ENCODE measurements around the gene SLC9A9.

The SLC9A9 gene

GRCh38 chr3:143648708-143649107 is 199.6 kb downstream of the SLC9A9 start:
- no peaks in the 10 kb centered on the region for H3K36me3 ChIP-seq (ENCODE audit: control insufficient read depth, insufficient read depth, low read length)
- H3K4me3 ChIP-seq (ENCODE audit: low read length) = no peak overlapping the region
- H3K27me3 ChIP-seq (ENCODE audit: control insufficient read depth, insufficient read depth, low read length) = no peaks in the 10 kb centered on the region
- H3K9me3 ChIP-seq (ENCODE audit: control insufficient read depth, low read length) = no peaks in the 10 kb centered on the region
- H3K9ac ChIP-seq (ENCODE audit: low read length) = no peak overlapping the region
- peaks cover 5% of the 10 kb centered on the region for H3K4me1 ChIP-seq (ENCODE audit: control insufficient read depth, insufficient read depth, low read length)

- Histone ChIP-seq H3K9ac (ENCODE audit: low read length) (no peak overlapping the region), H3K36me3 (ENCODE audit: control insufficient read depth, insufficient read depth, low read length) (no peaks in the 10 kb centered on the region), H3K4me1 (ENCODE audit: control insufficient read depth, insufficient read depth, low read length) (peaks cover 5% of the 10 kb centered on the region)
Observed at GRCh38 chr3:143648218-143648617, 200.1 kb downstream of the SLC9A9 start.

GRCh38 chr3:143644370-143645089 is 203.7 kb downstream of the SLC9A9 start:
- H3K4me3 ChIP-seq (ENCODE audit: low read length) = no peak overlapping the region
- peak overlapping the region; percentile 8 for H3K9ac ChIP-seq (ENCODE audit: low read length)
- peaks cover 5% of the 10 kb centered on the region for H3K4me1 ChIP-seq (ENCODE audit: control insufficient read depth, insufficient read depth, low read length)
- no peaks in the 10 kb centered on the region for H3K27me3 ChIP-seq (ENCODE audit: control insufficient read depth, insufficient read depth, low read length)
- H3K36me3 ChIP-seq (ENCODE audit: control insufficient read depth, insufficient read depth, low read length) = no peaks in the 10 kb centered on the region
- H3K9me3 ChIP-seq (ENCODE audit: control insufficient read depth, low read length) = no peaks in the 10 kb centered on the region

More at GRCh38 chr3:143648218-143648617, 200.1 kb downstream of the SLC9A9 start:
- Histone ChIP-seq H3K9me3 (ENCODE audit: control insufficient read depth, low read length) (no peaks in the 10 kb centered on the region), H3K27me3 (ENCODE audit: control insufficient read depth, insufficient read depth, low read length) (no peaks in the 10 kb centered on the region), H3K4me3 (ENCODE audit: low read length) (no peak overlapping the region)

GRCh38 chr3:143643905-143644304 is 204.4 kb downstream of the SLC9A9 start:
- H3K27me3 ChIP-seq (ENCODE audit: control insufficient read depth, insufficient read depth, low read length) = no peaks in the 10 kb centered on the region
- peak overlapping the region; percentile 8 for H3K9ac ChIP-seq (ENCODE audit: low read length)
- no peaks in the 10 kb centered on the region for H3K36me3 ChIP-seq (ENCODE audit: control insufficient read depth, insufficient read depth, low read length)
- no peaks in the 10 kb centered on the region for H3K9me3 ChIP-seq (ENCODE audit: control insufficient read depth, low read length)
- H3K4me3 ChIP-seq (ENCODE audit: low read length) = no peak overlapping the region
- peaks cover 5% of the 10 kb centered on the region for H3K4me1 ChIP-seq (ENCODE audit: control insufficient read depth, insufficient read depth, low read length)

- Histone ChIP-seq H3K4me1 (ENCODE audit: control insufficient read depth, insufficient read depth, low read length) (peaks cover 5% of the 10 kb centered on the region), H3K9ac (ENCODE audit: low read length) (no peak overlapping the region), H3K4me3 (ENCODE audit: low read length) (no peak overlapping the region), H3K36me3 (ENCODE audit: control insufficient read depth, insufficient read depth, low read length) (no peaks in the 10 kb centered on the region), H3K27me3 (ENCODE audit: control insufficient read depth, insufficient read depth, low read length) (no peaks in the 10 kb centered on the region), H3K9me3 (ENCODE audit: control insufficient read depth, low read length) (no peaks in the 10 kb centered on the region)
Observed at GRCh38 chr3:143640774-143641173, 207.5 kb downstream of the SLC9A9 start.

- Histone ChIP-seq H3K4me3 (ENCODE audit: low read length) (no peak overlapping the region), H3K36me3 (ENCODE audit: control insufficient read depth, insufficient read depth, low read length) (no peaks in the 10 kb centered on the region), H3K9ac (ENCODE audit: low read length) (no peak overlapping the region), H3K27me3 (ENCODE audit: control insufficient read depth, insufficient read depth, low read length) (no peaks in the 10 kb centered on the region), H3K4me1 (ENCODE audit: control insufficient read depth, insufficient read depth, low read length) (no peaks in the 10 kb centered on the region), H3K9me3 (ENCODE audit: control insufficient read depth, low read length) (no peaks in the 10 kb centered on the region)
Observed at GRCh38 chr3:143637133-143637532, 211.1 kb downstream of the SLC9A9 start.

- no peaks in the 10 kb centered on the region for H3K9me3 ChIP-seq (ENCODE audit: control insufficient read depth, low read length)
- no peaks in the 10 kb centered on the region for H3K36me3 ChIP-seq (ENCODE audit: control insufficient read depth, insufficient read depth, low read length)
- no peak overlapping the region for H3K9ac ChIP-seq (ENCODE audit: low read length)
- H3K4me3 ChIP-seq (ENCODE audit: low read length) = no peak overlapping the region
- H3K27me3 ChIP-seq (ENCODE audit: control insufficient read depth, insufficient read depth, low read length) = no peaks in the 10 kb centered on the region
- no peaks in the 10 kb centered on the region for H3K4me1 ChIP-seq (ENCODE audit: control insufficient read depth, insufficient read depth, low read length)
Observed at GRCh38 chr3:143634991-143635390, 213.3 kb downstream of the SLC9A9 start.

GRCh38 chr3:143634427-143634826 is 213.8 kb downstream of the SLC9A9 start:
- Histone ChIP-seq H3K4me3 (ENCODE audit: low read length) (no peak overlapping the region), H3K4me1 (ENCODE audit: control insufficient read depth, insufficient read depth, low read length) (no peaks in the 10 kb centered on the region), H3K27me3 (ENCODE audit: control insufficient read depth, insufficient read depth, low read length) (no peaks in the 10 kb centered on the region), H3K9ac (ENCODE audit: low read length) (no peak overlapping the region), H3K36me3 (ENCODE audit: control insufficient read depth, insufficient read depth, low read length) (no peaks in the 10 kb centered on the region), H3K9me3 (ENCODE audit: control insufficient read depth, low read length) (no peaks in the 10 kb centered on the region)

GRCh38 chr3:143633816-143634215 is 214.5 kb downstream of the SLC9A9 start:
- Histone ChIP-seq H3K4me1 (ENCODE audit: control insufficient read depth, insufficient read depth, low read length) (no peaks in the 10 kb centered on the region), H3K27me3 (ENCODE audit: control insufficient read depth, insufficient read depth, low read length) (no peaks in the 10 kb centered on the region), H3K9me3 (ENCODE audit: control insufficient read depth, low read length) (no peaks in the 10 kb centered on the region), H3K36me3 (ENCODE audit: control insufficient read depth, insufficient read depth, low read length) (no peaks in the 10 kb centered on the region), H3K9ac (ENCODE audit: low read length) (no peak overlapping the region), H3K4me3 (ENCODE audit: low read length) (no peak overlapping the region)

- H3K9ac ChIP-seq (ENCODE audit: low read length) = no peak overlapping the region
- H3K4me3 ChIP-seq (ENCODE audit: low read length) = no peak overlapping the region
- no peaks in the 10 kb centered on the region for H3K36me3 ChIP-seq (ENCODE audit: control insufficient read depth, insufficient read depth, low read length)
- H3K9me3 ChIP-seq (ENCODE audit: control insufficient read depth, low read length) = no peaks in the 10 kb centered on the region
- H3K27me3 ChIP-seq (ENCODE audit: control insufficient read depth, insufficient read depth, low read length) = no peaks in the 10 kb centered on the region
- no peaks in the 10 kb centered on the region for H3K4me1 ChIP-seq (ENCODE audit: control insufficient read depth, insufficient read depth, low read length)
Observed at GRCh38 chr3:143629726-143630125, 218.5 kb downstream of the SLC9A9 start.

- Histone ChIP-seq H3K4me3 (ENCODE audit: low read length) (no peak overlapping the region), H3K9ac (ENCODE audit: low read length) (no peak overlapping the region), H3K9me3 (ENCODE audit: control insufficient read depth, low read length) (no peaks in the 10 kb centered on the region), H3K27me3 (ENCODE audit: control insufficient read depth, insufficient read depth, low read length) (no peaks in the 10 kb centered on the region), H3K36me3 (ENCODE audit: control insufficient read depth, insufficient read depth, low read length) (no peaks in the 10 kb centered on the region), H3K4me1 (ENCODE audit: control insufficient read depth, insufficient read depth, low read length) (no peaks in the 10 kb centered on the region)
Observed at GRCh38 chr3:143628971-143629370, 219.3 kb downstream of the SLC9A9 start.

GRCh38 chr3:143627336-143627735 is 220.9 kb downstream of the SLC9A9 start:
- Histone ChIP-seq H3K36me3 (ENCODE audit: control insufficient read depth, insufficient read depth, low read length) (no peaks in the 10 kb centered on the region), H3K9me3 (ENCODE audit: control insufficient read depth, low read length) (no peaks in the 10 kb centered on the region), H3K27me3 (ENCODE audit: control insufficient read depth, insufficient read depth, low read length) (no peaks in the 10 kb centered on the region), H3K4me1 (ENCODE audit: control insufficient read depth, insufficient read depth, low read length) (no peaks in the 10 kb centered on the region), H3K4me3 (ENCODE audit: low read length) (no peak overlapping the region), H3K9ac (ENCODE audit: low read length) (no peak overlapping the region)

- Histone ChIP-seq H3K27me3 (ENCODE audit: control insufficient read depth, insufficient read depth, low read length) (no peaks in the 10 kb centered on the region), H3K4me1 (ENCODE audit: control insufficient read depth, insufficient read depth, low read length) (no peaks in the 10 kb centered on the region), H3K9ac (ENCODE audit: low read length) (no peak overlapping the region), H3K4me3 (ENCODE audit: low read length) (no peak overlapping the region), H3K9me3 (ENCODE audit: control insufficient read depth, low read length) (no peaks in the 10 kb centered on the region), H3K36me3 (ENCODE audit: control insufficient read depth, insufficient read depth, low read length) (no peaks in the 10 kb centered on the region)
Observed at GRCh38 chr3:143619231-143619630, 229.0 kb downstream of the SLC9A9 start.
